Ishikawa (cell line): ENCODE data around the gene C12orf43.

Experiments
- FOXM1 ChIP-seq: IDR thresholded peaks from 2 replicates; pipeline ENCODE4 v1.6.1; 2012; ENCODE audit warnings: low read depth, borderline replicate concordance
- MAX ChIP-seq: IDR thresholded peaks from 2 replicates; pipeline ENCODE4 v1.6.1; 2012
- RAD21 ChIP-seq: IDR thresholded peaks from 2 replicates; pipeline ENCODE4 v1.6.1; 2012; ENCODE audit warnings: low read depth
- TAF1 ChIP-seq: IDR thresholded peaks from 2 replicates; pipeline ENCODE4 v1.6.1; 2012; ENCODE audit warnings: low read depth, mild to moderate bottlenecking
- YY1 ChIP-seq: IDR thresholded peaks from 2 replicates; pipeline ENCODE4 v1.6.1; 2012; ENCODE audit warnings: low read depth
- TF ChIP-seq, protein P1 (sequence below): IDR thresholded peaks from 2 replicates; pipeline ENCODE4 v1.6.1; 2012

GRCh38 chr12:120950807-120951206, 65.5 kb downstream of the C12orf43 start:
- TF ChIP-seq TAF1 (no peak), YY1 (no peak), MAX (no peak), RAD21 (no peak), FOXM1 (no peak)
- TF ChIP-seq, protein P1, sequence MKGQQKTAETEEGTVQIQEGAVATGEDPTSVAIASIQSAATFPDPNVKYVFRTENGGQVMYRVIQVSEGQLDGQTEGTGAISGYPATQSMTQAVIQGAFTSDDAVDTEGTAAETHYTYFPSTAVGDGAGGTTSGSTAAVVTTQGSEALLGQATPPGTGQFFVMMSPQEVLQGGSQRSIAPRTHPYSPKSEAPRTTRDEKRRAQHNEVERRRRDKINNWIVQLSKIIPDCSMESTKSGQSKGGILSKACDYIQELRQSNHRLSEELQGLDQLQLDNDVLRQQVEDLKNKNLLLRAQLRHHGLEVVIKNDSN: no peak
